Stromal cell of bone marrow (primary cell): ENCODE measurements around the gene RARRES2.
"Not testable (repeated sequence)": the region's sequence is repeated elsewhere in the genome, so short reads cannot be mapped to it uniquely, and the experiment has no call there.

Experiments
- DNase-seq: peaks from one replicate; pipeline ENCODE4 v3.0.0-alpha.2; 2012; ENCODE audit warnings: low read depth

Gene RARRES2

GRCh38 chr7:150317748-150318444 is 23.5 kb downstream of the RARRES2 start:
- peak; percentile 52 for DNase-seq

GRCh38 chr7:150316987-150317386 is 24.4 kb downstream of the RARRES2 start:
- not testable (repeated sequence) for DNase-seq

GRCh38 chr7:150314639-150315239 is 26.7 kb downstream of the RARRES2 start:
- no peak for DNase-seq

GRCh38 chr7:150313870-150314269 is 27.6 kb downstream of the RARRES2 start:
- DNase-seq: no peak

GRCh38 chr7:150313367-150313809 is 28.0 kb downstream of the RARRES2 start:
- no peak for DNase-seq

- peak; percentile 9 for DNase-seq
These were observed 28.6 kb downstream of the RARRES2 start for GRCh38 chr7:150312649-150313366.

- no peak for DNase-seq
These were observed 29.7 kb downstream of the RARRES2 start for GRCh38 chr7:150311711-150312110.

- DNase-seq: no peak
These were observed 30.3 kb downstream of the RARRES2 start for GRCh38 chr7:150311146-150311545.

GRCh38 chr7:150308575-150308974 is 32.9 kb downstream of the RARRES2 start:
- DNase-seq: no peak

GRCh38 chr7:150307904-150308303 is 33.5 kb downstream of the RARRES2 start:
- DNase-seq: no peak

- DNase-seq: no peak
These were observed 34.3 kb downstream of the RARRES2 start for GRCh38 chr7:150307129-150307528.

- DNase-seq: not testable (repeated sequence)
These were observed 35.1 kb downstream of the RARRES2 start for GRCh38 chr7:150306377-150306776.

- DNase-seq: not testable (repeated sequence)
These were observed 35.5 kb downstream of the RARRES2 start for GRCh38 chr7:150305903-150306284.

- not testable (repeated sequence) for DNase-seq
These were observed 36.0 kb downstream of the RARRES2 start for GRCh38 chr7:150305259-150305902.

- not testable (repeated sequence) for DNase-seq
These were observed 36.8 kb downstream of the RARRES2 start for GRCh38 chr7:150304499-150305258.

- peak; percentile 28 for DNase-seq
These were observed 38.5 kb downstream of the RARRES2 start for GRCh38 chr7:150302908-150303310.

GRCh38 chr7:150297978-150298377 is 43.5 kb downstream of the RARRES2 start:
- DNase-seq: not testable (repeated sequence)

- not testable (repeated sequence) for DNase-seq
These were observed 44.6 kb downstream of the RARRES2 start for GRCh38 chr7:150296802-150297201.

GRCh38 chr7:150295614-150296013 is 45.8 kb downstream of the RARRES2 start:
- not testable (repeated sequence) for DNase-seq

- DNase-seq: not testable (repeated sequence)
These were observed 46.4 kb downstream of the RARRES2 start for GRCh38 chr7:150295027-150295426.

GRCh38 chr7:150290317-150290716 is 51.1 kb downstream of the RARRES2 start:
- not testable (repeated sequence) for DNase-seq

- DNase-seq: not testable (repeated sequence)
These were observed 52.6 kb downstream of the RARRES2 start for GRCh38 chr7:150288816-150289215.
